Gastroesophageal sphincter (tissue), 4 donors: ENCODE measurements around the gene JAG2. TPM values are rescaled to one million over a fixed set of nuclear protein-coding genes. Genes with fewer than 3 reads are reported as not detected.

ENCODE experiments used
- ATAC-seq: fragments of 150-250 bp; one replicate; pipeline ENCODE4 v1.9.1; 2016; ENCODE audit warnings: mild to moderate bottlenecking, moderate library complexity
- H3K27ac ChIP-seq, 4 donors: fragments of 200-600 bp; sonication (generic) in 3 of 4; 1 replicate in 3 of 4; 2 replicates in 1 of 4; pipeline ENCODE4 v1.5.1; 2016 to 2019
- H3K27me3 ChIP-seq: fragments of 200-600 bp; sonication (generic); one replicate; pipeline ENCODE4 v1.5.1; 2019
- H3K36me3 ChIP-seq, 2 donors: fragments of 200-600 bp; sonication (generic); one replicate each; pipeline ENCODE4 v1.5.1; 2019; ENCODE audit warnings: control low read depth in 1 of 2
- H3K4me1 ChIP-seq, 3 donors: fragments of 200-600 bp; sonication (generic); 1 replicate in 2 of 3; 2 replicates in 1 of 3; pipeline ENCODE4 v1.5.1; 2016 to 2019; ENCODE audit warnings: control low read depth in 2 of 3
- H3K4me3 ChIP-seq, 2 donors: fragments of 200-600 bp; sonication (generic); one replicate each; pipeline ENCODE4 v1.5.1; 2019; ENCODE audit warnings: mild to moderate bottlenecking in 1 of 2, moderate library complexity in 1 of 2
- H3K9me3 ChIP-seq, 3 donors: fragments of 200-600 bp; sonication (generic); one replicate each; pipeline ENCODE4 v1.5.1; 2017 to 2019; ENCODE audit warnings: control low read depth in 2 of 3
- EP300 ChIP-seq: sonication (generic); formaldehyde crosslinking; IDR thresholded peaks from one replicate; pipeline ENCODE4 v1.6.1; 2017; ENCODE audit warnings: antibody characterized with exemption, mild to moderate bottlenecking
- POLR2A ChIP-seq, 2 donors: fragments of 450-650 bp; IDR thresholded peaks; one replicate each; pipeline ENCODE4 v1.6.1; 2017; ENCODE audit warnings: antibody characterized with exemption in 2 of 2, mild to moderate bottlenecking in 2 of 2, moderate library complexity in 1 of 2
- POLR2AphosphoS5 ChIP-seq: sonication (generic); formaldehyde crosslinking; IDR thresholded peaks from one replicate; pipeline ENCODE4 v1.6.1; 2017; ENCODE audit warnings: antibody characterized with exemption
- WGBS, 2 donors: methylation state at CpG; one replicate each; pipeline ENCODE4 v1.1.5; 2018; ENCODE audit warnings: low coverage in 1 of 2; 5-methylcytosine and 5-hydroxymethylcytosine counted together
- total RNA-seq, 4 donors: library from RNA; depleted of rRNA; stranded (reverse); fragments of >200 nt; gene quantifications; one replicate each; pipeline ENCODE4 v1.1.0, GENCODE V29; 2016
- TF ChIP-seq, protein P1 (sequence below), 4 experiments: fragments of 200-600 bp in 2 of 4; fragments of 450-650 bp in 2 of 4; sonication (generic) in 1 of 4; IDR thresholded peaks; one replicate each; pipeline ENCODE4 v1.5.1; 2017 to 2019; ENCODE audit warnings: antibody characterized with exemption in 4 of 4, mild to moderate bottlenecking in 2 of 4, moderate library complexity in 2 of 4

Gene JAG2
- total RNA-seq, 4 donors from 2014 or later, result 3.7 to 18.8 (median 14.5) TPM

DNA sequence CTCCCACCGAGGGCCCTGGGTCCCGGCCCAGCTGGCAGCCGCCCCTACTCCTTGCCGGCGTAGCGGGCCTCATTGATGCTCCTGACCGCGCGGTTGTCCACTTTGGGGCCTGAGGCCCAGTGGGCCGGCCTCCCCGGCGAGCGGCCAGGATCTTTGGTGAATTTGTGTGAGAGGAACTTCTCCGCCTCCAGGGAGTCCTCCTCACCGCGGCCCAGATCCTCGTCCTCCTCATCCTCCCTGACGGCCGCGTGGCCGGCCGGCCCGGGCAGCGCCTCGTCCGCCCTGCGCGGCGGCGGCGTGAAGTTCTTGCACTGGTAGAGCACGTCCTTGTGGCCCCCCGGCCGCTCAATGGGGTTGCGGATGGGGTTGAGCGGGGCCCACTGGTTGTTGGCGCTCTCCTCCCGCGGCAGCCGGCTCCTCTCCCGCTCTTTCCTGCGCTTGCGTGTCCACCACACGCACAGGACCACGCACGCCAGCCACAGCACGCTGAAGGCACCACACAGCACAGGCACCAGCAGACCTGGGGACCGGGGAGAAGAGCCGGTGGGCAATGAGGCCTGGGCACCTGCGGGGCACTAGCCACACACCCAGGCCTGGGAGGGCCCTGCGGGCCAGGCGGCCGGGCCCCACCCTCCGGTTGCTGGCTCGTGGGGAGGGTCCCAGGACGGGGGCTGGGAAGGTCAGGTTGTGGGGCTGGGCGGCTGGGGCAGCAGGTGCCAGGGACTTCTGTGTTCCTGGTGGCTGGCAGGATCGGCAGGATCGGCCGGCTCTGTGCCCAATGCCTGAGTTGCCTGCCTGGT, 25.7 kb downstream of the JAG2 start:
- Histone ChIP-seq H3K36me3 (peaks cover 0 to 16% of the 10 kb centered on the region in 2 donors), H3K9me3 (peaks cover 0 to 24% (median 0%) of the 10 kb centered on the region in 3 donors), H3K27me3 (peaks cover 6% of the 10 kb centered on the region), H3K4me1 (no peaks in the 10 kb centered on the region), H3K27ac (no peak overlapping the region), H3K4me3 (no peak overlapping the region)
- ATAC-seq, result no peak
- no peak for TF ChIP-seq POLR2AphosphoS5
- no peak for TF ChIP-seq EP300
- TF ChIP-seq POLR2A (IDR thresholded peaks at IDR 0.05), result no peak
- TF ChIP-seq, protein P1, sequence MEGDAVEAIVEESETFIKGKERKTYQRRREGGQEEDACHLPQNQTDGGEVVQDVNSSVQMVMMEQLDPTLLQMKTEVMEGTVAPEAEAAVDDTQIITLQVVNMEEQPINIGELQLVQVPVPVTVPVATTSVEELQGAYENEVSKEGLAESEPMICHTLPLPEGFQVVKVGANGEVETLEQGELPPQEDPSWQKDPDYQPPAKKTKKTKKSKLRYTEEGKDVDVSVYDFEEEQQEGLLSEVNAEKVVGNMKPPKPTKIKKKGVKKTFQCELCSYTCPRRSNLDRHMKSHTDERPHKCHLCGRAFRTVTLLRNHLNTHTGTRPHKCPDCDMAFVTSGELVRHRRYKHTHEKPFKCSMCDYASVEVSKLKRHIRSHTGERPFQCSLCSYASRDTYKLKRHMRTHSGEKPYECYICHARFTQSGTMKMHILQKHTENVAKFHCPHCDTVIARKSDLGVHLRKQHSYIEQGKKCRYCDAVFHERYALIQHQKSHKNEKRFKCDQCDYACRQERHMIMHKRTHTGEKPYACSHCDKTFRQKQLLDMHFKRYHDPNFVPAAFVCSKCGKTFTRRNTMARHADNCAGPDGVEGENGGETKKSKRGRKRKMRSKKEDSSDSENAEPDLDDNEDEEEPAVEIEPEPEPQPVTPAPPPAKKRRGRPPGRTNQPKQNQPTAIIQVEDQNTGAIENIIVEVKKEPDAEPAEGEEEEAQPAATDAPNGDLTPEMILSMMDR (IDR thresholded peaks at IDR 0.05), result no peak
- 94% methylated on average over 8 of the region's 60 CpGs; no CpG with 5 or more reads in 1 of the 2 donors for WGBS, 2 donors

DNA sequence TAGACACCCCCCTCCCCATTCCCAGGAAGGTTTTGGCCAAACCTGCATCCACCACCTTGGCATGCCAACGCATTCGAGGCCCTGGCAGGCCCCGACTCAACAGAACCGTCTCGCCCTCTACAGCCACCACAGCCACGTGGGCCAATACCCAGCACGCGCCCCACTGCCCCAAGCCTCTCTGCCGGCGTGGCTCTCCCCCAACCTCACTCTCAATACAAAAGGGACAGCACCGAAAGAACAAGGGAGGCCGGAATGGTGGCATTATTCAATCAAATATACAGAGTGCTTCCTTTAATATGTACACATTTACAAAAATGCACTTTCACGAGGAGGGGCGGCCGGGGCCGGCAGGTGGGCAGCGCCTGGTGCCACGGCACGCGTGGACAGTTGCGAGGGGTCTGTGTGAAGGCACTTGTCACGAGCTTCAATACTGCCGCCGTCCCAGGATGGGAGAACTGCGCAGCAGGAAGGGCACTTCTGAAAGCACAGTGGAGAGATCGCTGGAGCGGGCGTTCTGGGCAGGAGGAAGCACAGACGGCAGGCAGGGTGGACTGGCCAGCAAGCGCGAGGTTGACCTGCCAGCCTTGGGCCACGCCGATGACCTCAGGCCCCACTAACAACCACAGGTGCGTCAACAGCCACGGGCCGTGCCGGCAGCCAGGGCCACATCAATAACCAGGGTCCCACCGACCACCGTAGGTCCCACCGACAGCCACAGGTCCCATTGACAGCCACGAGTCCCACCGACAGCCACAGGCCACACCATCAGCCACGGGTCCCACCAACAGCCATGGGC, 26.9 kb downstream of the JAG2 start:
- WGBS, 2 donors, result 83 to 100% methylated on average over 5 to 9 of the region's 43 CpGs
- peaks cover 0 to 15% of the 10 kb centered on the region in 2 donors for H3K36me3 ChIP-seq

DNA sequence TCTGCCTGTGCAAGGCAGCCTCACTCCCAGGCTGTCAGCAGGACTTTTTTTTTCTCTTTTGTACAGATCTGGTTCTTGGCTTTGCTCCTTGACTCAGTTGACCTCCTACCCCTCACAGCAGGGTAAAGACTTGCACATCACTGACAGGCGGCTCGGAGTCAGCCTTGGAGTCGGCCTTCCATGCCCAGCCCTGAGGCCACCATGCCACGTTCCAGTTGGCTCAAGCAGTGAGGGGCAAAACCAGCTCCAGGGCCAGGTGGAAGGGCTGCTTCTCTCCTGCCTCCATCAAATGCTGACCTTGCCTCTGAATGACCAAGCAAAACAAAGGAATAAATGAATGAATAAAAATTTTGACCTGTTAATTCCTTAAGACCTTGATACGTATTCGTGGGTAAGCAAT, 27.6 kb downstream of the JAG2 start:
- Histone ChIP-seq H3K4me3 (no peak overlapping the region), H3K4me1 (no peaks in the 10 kb centered on the region), H3K27me3 (peaks cover 7% of the 10 kb centered on the region), H3K9me3 (peaks cover 0 to 24% (median 0%) of the 10 kb centered on the region in 3 donors), H3K36me3 (peaks cover 0 to 15% of the 10 kb centered on the region in 2 donors), H3K27ac (no peak overlapping the region)
- WGBS, 2 donors, result 80 to 100% methylated on average over 1 to 2 of the region's 6 CpGs
- no peak for ATAC-seq
- TF ChIP-seq POLR2AphosphoS5, result no peak
- TF ChIP-seq, protein P1 (IDR thresholded peaks at IDR 0.05), result no peak
- no peak for TF ChIP-seq POLR2A (IDR thresholded peaks at IDR 0.05)
- no peak for TF ChIP-seq EP300

More for the DNA sequence above, 26.9 kb downstream of the JAG2 start:
- Histone ChIP-seq H3K27me3 (peaks cover 7% of the 10 kb centered on the region), H3K9me3 (peaks cover 0 to 24% (median 0%) of the 10 kb centered on the region in 3 donors), H3K4me1 (no peaks in the 10 kb centered on the region), H3K4me3 (no peak overlapping the region), H3K27ac (no peak overlapping the region)
- ATAC-seq, result no peak
- TF ChIP-seq, protein P1 (IDR thresholded peaks at IDR 0.05), result no peak
- no peak for TF ChIP-seq POLR2A (IDR thresholded peaks at IDR 0.05)
- TF ChIP-seq POLR2AphosphoS5, result no peak
- no peak for TF ChIP-seq EP300

DNA sequence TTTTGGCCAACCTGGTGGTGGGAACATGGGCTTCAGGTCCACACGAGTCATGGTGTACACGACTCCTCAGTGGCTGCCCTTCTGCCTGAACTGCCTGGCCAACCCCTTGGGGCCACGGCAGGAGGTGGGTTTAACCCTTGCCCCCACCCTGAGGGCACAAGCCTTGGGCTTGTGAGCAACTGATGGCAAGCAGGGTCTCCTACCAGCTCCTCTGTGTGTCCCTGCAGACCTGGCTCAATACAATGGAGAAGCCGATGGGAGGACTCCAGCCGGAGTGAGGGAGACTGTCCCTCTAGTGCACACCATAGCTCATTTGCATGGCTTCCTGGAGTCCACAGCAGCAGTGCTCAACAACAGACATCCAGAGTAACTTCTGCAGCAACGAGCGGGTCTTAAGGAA, 28.0 kb downstream of the JAG2 start:
- 94 to 96% methylated on average over 2 to 4 of the region's 7 CpGs for WGBS, 2 donors
- ATAC-seq, result no peak
- Histone ChIP-seq H3K27ac (no peak overlapping the region), H3K36me3 (peaks cover 0 to 15% of the 10 kb centered on the region in 2 donors), H3K4me1 (no peaks in the 10 kb centered on the region), H3K9me3 (peaks cover 0 to 24% (median 0%) of the 10 kb centered on the region in 3 donors), H3K4me3 (no peak overlapping the region), H3K27me3 (peaks cover 7% of the 10 kb centered on the region)
- TF ChIP-seq POLR2A (IDR thresholded peaks at IDR 0.05) (no peak), POLR2AphosphoS5 (no peak), EP300 (no peak)
- TF ChIP-seq, protein P1 (IDR thresholded peaks at IDR 0.05), result no peak
